ENCODE results near the gene HSD11B2. TPM values are rescaled to one million over a fixed set of nuclear protein-coding genes. Genes with fewer than 3 reads are reported as not detected.

The HSD11B2 gene
- total RNA-seq, 1 donor from 2014 or later: not detected

DNA sequence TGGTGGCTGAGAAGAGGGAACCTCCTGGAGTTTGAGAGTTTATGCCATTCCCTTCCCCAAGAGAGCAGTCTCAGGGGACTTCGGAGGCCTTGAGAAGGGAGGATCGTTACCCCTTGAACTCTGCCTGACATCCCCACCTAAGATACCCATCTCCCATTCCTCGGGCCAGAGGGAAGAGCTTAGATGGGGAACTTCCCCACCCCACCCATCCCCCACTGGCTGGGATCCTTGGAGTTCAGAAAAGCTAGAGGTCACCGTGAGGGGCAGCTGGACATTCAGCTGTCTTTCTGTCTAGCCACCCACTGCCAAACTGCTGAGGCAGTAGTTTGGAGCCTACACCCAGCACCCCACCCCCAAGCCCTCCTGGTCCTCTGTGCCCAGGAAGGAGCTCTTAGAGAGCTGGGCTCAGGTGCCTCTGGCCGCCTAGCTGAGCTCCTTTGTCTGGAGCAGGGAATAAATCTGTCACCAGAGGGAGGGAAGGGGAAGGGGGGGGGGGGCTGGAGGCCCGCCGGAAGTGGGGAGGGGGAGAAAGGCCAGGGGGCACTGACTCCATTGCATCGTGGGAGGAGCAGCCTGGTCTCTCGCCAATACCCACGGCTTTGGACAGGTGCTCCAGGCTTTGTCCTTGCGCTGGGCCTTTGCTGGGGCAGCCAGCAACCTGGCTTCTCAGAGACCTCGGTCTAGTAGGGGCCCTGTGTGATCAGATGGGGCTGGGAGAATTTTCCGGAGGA, 1.0 kb downstream of the HSD11B2 start:
- DNase-seq (ENCODE audit: low read depth in 2 of 2): no peak

DNA sequence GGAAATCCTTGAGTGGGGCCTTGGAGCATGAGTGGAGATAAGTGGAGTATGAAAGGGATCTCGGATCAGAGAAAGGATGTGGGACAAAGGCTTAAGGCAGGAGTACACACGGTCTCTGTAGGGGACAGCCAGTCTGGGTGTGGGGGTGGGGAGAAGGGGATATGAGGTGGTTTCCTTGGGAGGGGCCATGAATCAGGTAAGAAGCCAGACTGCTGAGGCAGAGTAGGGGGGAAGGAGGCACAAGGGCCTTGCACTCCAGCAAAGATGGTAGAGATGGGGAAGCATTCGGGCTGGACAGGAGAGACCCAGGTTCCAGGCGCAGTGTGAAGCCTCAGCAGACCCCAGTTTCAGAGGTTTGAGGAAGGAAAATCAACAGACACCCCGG, 1.6 kb downstream of the HSD11B2 start:
- DNase-seq (ENCODE audit: low read depth in 2 of 2): no peak

DNA sequence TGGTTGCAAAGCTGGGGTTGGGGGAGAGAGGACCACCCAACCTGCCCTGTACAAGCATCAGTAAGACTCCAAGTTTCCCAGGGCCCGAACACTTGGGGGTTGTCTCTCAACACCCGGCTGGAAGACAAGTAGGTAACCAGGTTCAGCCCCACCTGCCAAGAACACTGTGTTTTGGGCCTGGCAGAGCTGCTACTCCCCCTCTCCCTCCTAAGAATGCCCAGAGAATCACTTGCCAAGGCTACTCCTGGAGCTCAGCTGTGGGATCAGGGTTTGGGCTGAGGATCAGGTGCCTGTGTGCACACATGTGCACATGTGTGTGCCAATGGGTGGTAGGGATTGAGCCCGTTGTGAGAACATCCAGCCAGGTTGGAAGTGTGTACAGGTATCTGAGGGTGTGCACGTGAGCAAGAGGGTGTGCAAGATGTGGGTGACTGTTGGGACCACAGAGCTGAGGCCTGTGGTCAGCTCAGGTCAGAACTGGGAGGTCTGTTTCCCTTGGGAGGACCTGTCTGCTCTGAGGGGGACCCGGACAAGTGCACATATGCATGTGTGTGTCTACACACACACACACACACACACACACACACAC, 2.3 kb downstream of the HSD11B2 start:
- no peak for DNase-seq (ENCODE audit: low read depth in 2 of 2)

DNA sequence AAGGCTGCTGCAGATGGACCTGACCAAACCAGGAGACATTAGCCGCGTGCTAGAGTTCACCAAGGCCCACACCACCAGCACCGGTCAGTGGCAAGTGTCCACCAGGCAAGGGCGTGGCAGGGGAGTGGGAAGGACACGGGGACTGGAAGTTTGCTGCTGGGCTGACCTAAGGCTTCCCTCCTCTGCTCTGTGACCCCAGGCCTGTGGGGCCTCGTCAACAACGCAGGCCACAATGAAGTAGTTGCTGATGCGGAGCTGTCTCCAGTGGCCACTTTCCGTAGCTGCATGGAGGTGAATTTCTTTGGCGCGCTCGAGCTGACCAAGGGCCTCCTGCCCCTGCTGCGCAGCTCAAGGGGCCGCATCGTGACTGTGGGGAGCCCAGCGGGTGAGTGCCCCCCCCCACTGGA, 4.8 kb downstream of the HSD11B2 start:
- DNase-seq (ENCODE audit: low read depth in 2 of 2): no peak

DNA sequence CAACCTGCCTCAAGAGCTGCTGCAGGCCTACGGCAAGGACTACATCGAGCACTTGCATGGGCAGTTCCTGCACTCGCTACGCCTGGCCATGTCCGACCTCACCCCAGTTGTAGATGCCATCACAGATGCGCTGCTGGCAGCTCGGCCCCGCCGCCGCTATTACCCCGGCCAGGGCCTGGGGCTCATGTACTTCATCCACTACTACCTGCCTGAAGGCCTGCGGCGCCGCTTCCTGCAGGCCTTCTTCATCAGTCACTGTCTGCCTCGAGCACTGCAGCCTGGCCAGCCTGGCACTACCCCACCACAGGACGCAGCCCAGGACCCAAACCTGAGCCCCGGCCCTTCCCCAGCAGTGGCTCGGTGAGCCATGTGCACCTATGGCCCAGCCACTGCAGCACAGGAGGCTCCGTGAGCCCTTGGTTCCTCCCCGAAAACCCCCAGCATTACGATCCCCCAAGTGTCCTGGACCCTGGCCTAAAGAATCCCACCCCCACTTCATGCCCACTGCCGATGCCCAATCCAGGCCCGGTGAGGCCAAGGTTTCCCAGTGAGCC, 5.8 kb downstream of the HSD11B2 start:
- no peak for DNase-seq (ENCODE audit: low read depth in 2 of 2)

DNA sequence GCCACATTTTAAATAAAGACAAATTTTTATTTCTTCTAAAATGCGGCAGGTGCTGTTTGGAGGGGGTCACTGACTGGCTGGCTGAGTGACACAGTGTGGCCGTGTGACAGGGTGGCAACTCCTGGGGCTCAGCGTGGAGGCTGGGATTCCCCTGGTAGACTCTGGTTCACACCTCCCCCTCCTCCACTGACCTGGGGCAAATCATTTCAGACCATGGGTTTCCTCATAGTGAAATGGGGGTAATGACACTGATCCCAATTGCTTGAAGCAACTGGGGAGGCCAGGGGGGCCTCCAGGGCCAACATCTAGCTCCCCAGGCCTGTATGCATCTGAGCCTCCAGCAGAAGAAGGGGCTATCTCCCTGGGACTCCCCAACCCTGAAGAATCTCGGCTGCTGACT, 6.6 kb downstream of the HSD11B2 start:
- DNase-seq (ENCODE audit: low read depth in 2 of 2): no peak

DNA sequence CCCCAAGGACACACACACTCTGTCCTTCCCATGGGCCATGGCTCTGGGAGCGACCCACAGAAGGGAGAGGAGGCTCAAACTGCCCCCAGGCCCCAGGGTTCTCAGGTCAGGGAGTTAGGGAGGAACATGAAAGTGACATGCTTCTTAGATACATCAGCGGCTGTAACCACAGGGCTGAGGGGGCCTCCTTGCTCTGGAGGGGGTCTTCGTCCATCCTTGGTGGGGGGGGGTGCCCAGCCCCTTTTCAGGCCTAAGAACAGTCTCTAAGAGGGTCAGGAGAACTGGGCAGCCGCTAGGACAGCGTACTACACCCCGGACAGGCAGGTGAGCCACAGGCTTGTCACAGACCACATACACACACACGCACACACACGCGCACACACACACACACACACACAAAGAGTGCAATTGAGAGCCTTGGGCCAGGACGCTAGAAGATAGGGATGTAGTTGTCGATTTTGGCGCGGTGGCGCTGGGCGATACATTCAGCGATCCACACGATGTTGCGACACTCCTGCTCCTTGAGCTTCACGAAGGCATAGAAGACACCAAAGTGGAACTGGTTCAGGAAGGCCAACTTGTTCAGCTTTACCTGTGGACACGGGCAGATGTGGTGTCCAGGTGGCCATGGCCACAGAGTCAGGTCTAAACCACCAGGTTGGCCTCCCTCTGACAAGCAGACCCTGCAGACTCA, 7.3 kb downstream of the HSD11B2 start:
- no peak for DNase-seq (ENCODE audit: low read depth in 2 of 2)

DNA sequence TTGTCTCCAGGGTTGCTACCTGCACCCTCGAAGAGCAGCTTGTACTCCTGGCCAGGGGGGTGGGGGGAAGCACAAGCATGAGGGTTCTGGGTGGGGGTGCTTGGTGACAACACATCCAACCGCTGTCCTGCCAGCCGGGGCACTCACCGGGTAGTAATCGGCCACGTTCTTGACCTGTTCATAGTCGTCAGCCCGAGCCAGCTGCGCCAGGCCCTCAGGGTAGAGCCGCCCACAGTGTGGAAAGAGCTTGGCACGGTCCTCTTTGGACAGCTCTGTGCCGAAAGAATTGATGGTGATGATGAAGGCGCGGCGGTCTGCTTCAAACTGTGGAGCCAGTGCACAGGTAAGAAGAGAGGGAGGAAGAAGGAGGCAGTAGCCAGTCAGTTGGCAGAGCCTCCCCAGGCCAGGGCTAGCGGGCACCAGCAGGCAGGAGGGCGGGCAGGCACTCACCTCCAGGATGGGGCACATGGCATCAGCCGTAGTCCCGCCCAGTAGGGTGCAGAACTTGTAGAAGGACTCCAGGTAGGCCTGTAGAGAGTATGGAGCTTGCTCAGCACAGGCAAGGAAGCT, 8.0 kb downstream of the HSD11B2 start:
- no peak for DNase-seq (ENCODE audit: low read depth in 2 of 2)

DNA sequence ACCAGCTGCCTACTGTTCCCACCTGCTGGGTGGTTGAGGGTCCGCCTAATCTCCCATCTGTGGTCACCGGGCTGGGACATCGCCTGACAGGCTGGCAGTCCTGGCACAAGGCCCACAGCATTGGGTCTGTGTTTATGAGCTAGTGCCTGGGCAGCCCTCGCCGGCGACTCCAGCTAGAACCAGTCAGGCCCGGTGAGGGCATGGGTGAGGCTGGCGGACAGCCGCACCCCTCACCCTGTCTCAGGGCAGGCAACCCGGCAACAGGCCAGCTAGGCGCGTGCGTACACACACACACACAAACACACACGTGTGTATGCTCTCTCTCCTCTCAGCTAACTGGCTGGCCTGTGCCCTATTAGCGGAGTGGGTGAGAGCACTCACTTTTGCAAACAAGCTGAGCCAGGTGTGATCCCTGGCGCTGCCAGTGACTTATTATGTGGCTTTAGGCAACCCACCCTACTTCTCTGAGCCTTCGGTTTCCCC, 10.4 kb downstream of the HSD11B2 start:
- DNase-seq (ENCODE audit: low read depth in 2 of 2): no peak

DNA sequence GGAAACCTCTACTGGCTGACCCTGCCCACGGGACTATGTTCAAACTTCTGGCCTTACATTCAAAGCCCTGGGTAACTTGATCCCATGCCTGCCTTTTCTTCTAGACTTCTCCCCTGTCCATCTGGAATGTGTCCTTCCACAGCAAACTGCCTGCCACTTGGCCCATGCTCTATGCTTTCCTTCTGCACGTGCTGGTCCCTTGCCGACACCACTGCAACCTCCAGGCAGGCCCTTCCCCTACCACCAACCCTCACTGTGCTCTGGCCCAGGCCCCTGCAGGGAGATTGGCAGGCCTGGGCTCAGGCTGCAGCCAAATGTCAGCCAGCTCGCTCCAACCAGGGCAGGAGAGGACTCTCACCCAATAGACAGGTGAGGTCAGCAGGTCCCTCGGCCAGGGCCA, 11.0 kb downstream of the HSD11B2 start:
- DNase-seq (ENCODE audit: low read depth in 2 of 2): no peak

DNA sequence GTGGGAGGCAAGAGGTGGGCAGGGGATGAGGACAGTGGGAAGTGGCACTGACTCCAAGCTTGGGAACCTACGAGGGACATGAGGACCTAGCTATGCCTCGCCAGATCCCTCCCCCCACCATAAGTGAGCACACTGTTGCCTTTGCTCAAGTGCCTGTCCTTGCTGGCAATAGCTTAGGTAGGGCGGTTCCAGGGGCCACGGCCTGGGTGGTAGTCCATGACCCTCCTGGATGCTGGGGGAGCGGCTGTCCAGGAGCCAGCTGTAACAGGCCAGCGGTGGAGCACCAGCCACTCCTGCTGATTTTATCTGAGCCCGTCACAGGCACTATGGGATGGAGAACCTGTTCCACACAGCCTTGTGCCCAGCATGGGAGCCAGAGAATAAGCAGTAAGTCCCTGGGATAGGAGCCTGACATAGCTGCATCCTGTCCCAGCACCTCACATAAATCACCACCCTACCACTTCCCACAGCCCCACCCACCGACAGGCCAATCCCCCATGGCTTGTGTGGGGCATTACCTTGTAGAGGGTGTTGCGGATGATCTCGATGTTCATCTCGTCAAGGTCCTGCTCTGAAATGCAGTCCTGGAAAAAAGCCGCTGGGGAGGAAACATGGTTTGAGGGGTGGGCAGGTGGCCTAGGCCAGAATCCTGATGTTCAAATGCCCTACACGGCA, 11.8 kb downstream of the HSD11B2 start:
- DNase-seq (ENCODE audit: low read depth in 2 of 2): no peak

DNA sequence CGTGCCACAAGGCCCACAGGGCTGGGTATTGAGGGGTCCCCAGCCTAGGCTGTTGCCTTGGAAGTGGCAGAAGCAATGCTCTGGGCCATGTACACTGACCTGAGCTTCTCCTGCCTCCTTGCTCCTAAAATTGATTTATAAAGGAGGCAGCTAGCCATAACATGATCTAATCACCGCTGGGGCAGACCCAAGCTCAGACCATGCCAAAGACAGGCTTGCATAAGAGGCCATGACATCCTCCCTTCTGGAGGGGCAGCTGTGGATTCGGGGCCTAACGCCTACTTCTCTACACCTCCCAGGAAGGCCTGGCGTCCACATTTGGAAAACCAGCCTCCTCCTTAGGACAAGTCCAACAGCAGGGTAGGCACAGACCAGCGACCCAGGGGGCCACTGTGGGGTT, 12.3 kb downstream of the HSD11B2 start:
- no peak for DNase-seq (ENCODE audit: low read depth in 2 of 2)

DNA sequence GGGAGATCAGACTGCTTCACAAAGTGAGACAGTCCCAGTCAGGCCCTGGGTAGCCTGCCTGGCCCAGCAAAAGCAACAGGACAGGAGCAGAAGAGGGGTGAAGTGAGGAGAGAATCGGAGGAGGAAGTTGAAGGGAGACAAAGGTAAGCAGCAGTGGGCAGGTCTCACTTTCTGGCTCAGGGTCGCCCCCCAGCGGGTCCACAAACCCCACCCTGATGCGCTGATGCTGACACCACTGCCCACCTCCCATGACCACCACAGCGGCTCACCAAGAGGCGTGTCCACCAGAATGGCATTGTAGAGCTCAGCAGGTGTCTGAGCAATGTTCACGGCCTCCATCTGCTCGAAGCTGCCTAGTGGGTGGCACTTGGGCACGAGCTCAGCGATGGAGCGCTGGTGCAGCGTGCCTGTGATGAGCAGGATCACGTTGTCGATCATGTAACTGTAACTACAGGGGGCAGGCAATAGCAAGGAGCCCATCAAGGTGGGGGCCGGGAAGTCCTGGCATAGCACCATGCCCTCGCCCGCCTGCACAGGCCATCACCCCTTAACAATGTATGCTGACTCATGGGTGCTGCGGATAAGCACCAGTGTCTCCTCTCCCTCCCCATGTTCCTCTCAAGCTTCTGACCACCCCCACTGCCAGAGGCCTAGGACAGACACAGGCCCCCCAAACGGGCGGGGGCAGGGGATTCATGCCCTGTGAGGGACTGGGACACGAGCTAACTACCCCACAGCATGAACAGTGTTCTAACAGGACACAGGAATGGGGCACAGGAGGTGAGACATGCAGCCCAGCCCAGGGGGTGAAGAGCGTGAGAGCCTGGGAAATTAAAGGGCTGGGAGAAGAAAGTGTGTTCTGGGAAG, 13.6 kb downstream of the HSD11B2 start:
- no peak for DNase-seq (ENCODE audit: low read depth in 2 of 2)

DNA sequence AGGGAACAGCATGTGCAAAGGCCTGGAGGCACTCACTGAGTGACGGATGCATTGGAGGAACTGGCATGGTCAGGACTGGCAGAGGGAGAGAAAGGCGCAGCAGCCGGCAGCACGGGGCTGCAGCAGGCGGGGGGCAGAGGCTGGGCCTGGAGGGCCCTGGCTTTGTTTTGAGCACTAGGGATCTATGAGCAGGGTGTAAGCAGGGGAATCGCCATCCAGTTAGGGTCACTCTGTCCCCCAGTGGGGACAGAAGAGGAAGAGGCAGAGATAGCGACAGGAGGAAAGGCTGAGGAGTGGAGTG, 14.2 kb downstream of the HSD11B2 start:
- no peak for DNase-seq (ENCODE audit: low read depth in 2 of 2)

DNA sequence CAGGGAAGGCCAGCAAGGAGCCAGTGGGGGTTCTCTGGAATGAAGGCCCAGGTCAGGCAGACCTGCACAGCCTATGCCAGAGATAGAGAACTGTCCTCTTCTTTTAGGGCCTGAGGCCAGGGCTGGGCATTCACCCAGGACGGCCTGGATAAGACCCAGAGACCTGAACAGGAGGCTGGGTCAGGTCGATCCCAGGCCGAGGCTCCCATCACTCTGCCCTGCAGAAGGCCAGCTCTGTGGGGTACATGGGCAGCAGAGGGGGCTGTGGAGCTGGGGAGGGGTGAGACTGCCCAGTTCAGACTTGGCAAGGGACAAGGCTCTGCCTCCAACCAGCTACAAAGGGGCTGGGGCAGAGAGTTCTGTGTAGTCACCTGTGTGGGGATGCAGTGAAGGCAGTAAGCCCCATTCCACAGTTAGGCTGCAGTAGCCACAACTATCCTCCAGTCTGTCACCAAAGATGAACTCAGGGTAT, 14.6 kb downstream of the HSD11B2 start:
- DNase-seq (ENCODE audit: low read depth in 2 of 2): peak in 1 of 2 donors; percentile 18

DNA sequence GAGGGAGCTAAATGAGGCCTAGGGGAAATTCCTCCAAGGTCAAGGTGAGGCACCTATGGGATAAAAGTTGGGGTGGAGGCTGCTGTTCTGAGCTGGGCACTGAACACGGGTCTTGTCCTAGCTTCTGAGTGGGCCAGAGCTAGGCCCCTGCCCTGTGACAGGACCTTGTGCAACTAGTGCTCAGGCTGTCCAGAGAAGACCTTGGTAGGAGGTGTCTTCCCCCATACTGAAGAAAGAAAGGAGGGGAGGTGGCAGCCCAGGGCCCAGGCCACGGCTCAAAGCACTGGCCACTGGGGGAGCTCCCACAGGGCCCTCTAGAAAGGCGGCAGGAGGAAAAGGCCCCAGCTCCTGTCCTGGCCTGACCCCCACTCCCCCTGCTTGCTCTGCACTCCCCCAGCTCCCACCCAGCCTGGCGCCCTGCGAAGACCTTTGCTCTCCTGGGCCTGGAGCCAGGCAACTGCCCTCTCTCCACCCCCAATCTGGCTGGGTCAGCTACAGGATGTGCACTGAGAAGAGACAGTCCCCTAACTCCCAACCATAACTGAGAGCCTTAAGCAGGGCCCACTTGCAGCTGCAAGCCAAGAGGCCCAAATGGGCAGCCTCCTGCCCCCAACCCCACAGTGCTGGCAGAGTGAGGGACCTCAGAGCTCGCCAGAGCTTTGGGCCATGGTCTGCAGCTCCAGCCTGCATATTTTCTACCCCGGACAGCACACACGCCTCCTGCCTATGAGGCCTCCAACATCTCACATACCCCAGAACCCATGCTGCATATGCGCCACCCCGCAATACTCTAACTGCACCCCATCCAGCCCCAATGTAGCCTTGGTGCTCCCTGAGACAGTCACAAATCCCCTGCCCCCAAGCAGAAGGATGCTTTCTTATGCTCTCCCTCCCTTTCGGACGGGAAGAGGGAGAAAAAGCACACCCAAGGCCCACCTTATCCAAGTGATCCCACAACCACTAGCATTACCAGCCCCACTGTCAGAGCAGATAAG, 15.3 kb downstream of the HSD11B2 start:
- DNase-seq (ENCODE audit: low read depth in 2 of 2): peak in 1 of 2 donors; percentile 31

DNA sequence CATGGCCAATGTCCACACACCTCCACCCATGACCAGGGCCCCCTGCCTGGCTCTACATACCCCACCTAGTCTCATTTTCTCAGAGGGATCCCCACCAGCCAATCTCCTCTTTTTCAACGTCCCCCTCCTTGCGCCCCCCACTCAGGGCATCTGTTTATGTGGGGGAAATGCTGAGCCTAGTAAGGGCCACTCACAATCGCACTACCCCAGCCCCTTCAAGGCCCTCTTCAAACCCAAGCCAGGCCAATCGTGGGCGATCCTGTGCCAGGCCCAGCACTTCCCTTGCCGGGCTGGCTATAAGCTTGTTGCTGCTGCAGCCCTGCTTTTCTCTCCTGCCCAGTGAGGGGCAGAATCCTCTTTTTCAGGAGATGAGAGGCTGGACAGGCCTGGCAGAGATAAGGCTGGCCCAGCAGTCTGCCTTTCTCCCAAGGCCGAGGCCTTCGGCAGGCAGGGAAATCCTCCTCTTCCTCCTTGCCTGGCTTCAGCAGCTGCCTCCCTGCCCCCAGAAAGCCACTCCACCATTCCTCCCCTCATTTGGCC, 16.1 kb downstream of the HSD11B2 start:
- DNase-seq (ENCODE audit: low read depth in 2 of 2): no peak

DNA sequence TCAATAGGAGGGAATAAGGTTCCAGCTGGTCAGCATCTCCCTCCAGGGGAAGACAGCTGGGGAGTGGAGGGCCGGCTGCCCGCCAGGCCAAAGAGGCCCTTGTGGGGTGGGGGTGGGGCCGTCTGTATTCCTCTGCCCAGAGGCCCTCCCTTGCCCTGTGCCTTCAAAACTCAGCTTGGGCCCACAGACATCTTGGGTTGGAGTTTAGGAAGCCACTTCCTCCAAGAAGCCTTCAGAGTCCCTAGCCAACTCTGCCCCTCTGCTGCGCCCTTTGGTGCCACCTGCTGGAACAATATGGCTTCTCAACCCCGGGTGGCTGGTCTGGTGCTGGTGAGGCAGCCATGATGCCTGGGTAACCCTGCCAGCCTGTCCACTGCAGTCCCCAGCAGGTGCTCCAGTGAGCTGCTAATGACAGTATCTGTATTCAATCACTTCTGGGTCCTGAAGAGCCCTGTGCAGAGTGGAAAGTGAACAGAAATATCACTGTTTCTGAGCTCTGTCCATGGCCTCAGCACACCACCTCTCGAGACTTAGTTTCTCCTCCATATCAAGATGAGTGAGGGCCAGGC, 16.7 kb downstream of the HSD11B2 start:
- DNase-seq (ENCODE audit: low read depth in 2 of 2): peak; percentile 17 to 41

DNA sequence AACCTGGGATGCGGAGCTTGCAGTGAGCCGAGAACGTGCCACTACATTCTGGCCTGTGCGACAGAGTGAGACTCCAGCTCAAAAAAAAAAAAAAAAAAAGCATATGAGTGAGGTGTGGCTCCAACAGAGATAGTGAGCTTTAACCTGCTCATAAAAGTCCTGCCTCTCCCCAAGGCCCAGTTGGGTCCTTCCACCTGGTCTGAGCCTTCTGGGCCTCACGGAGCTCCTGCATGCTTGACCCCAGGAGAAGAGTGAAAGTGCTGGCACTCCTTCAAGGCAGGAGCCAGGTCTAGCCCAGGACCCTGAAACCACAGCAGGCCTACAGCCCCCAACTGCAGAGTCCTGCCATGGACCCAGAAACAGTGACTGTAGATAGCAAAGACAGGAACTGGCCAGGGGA, 17.7 kb downstream of the HSD11B2 start:
- DNase-seq (ENCODE audit: low read depth in 2 of 2): no peak

Data from lung microvascular endothelial cell (primary cell).